GM18868 (cell line): ENCODE data around the gene TOMM40.
"Not testable (repeated sequence)": the region's sequence is repeated elsewhere in the genome, so short reads cannot be mapped to it uniquely, and the experiment has no call there.

Source experiments
- ATAC-seq: cut with Tn5 transposase; IDR thresholded peaks from one replicate; pipeline ENCODE4 v1.9.1; 2021; ENCODE audit warnings: mild to moderate bottlenecking, moderate library complexity; ENCODE audit not compliant: unreplicated experiment

The TOMM40 gene

GRCh38 chr19:44891016-44891882 is at the start of gene TOMM40:
Gene TOMM40, plus strand, starts transcription at chr19:44891254. Its CDS starts 162 bp downstream, at chr19:44891416.
- ATAC-seq: peak; percentile 66

GRCh38 chr19:44845286-44845611 is 45.8 kb upstream of the TOMM40 start:
- ATAC-seq: no peak

GRCh38 chr19:44845612-44846454 is 45.2 kb upstream of the TOMM40 start, which contains the start of gene NECTIN2:
Gene NECTIN2, plus strand, starts transcription at chr19:44846297. Its CDS starts 229 bp downstream, at chr19:44846526.
- no peak for ATAC-seq

GRCh38 chr19:44846455-44847143 is 44.5 kb upstream of the TOMM40 start:
- ATAC-seq: no peak

GRCh38 chr19:44847144-44848035 is 43.7 kb upstream of the TOMM40 start:
- ATAC-seq: no peak

GRCh38 chr19:44848036-44848811 is 42.8 kb upstream of the TOMM40 start:
- no peak for ATAC-seq

GRCh38 chr19:44848812-44849447 is 42.1 kb upstream of the TOMM40 start:
- ATAC-seq: no peak

- ATAC-seq: no peak
Measured at GRCh38 chr19:44850641-44851109, 40.4 kb upstream of the TOMM40 start.

GRCh38 chr19:44851427-44851826 is 39.6 kb upstream of the TOMM40 start:
- ATAC-seq: no peak

- ATAC-seq: no peak
Measured at GRCh38 chr19:44855606-44856005, 35.4 kb upstream of the TOMM40 start.

GRCh38 chr19:44856421-44857083 is 34.5 kb upstream of the TOMM40 start:
- no peak for ATAC-seq

GRCh38 chr19:44857837-44858236 is 33.2 kb upstream of the TOMM40 start:
- ATAC-seq: no peak

- ATAC-seq: not testable (repeated sequence)
Measured at GRCh38 chr19:44861576-44861975, 29.5 kb upstream of the TOMM40 start.

GRCh38 chr19:44863990-44864389 is 27.1 kb upstream of the TOMM40 start:
- ATAC-seq: no peak

- ATAC-seq: no peak
Measured at GRCh38 chr19:44865196-44865767, 25.8 kb upstream of the TOMM40 start.

- ATAC-seq: no peak
Measured at GRCh38 chr19:44866664-44867063, 24.4 kb upstream of the TOMM40 start.

- no peak for ATAC-seq
Measured at GRCh38 chr19:44867578-44867977, 23.5 kb upstream of the TOMM40 start.
